Calu3 (cell line): Measurements from ENCODE around the gene SLAMF1. TPM values are rescaled to one million over a fixed set of nuclear protein-coding genes. Genes with fewer than 3 reads are reported as not detected.
"Not testable (repeated sequence)": the region's sequence is repeated elsewhere in the genome, so short reads cannot be mapped to it uniquely, and the experiment has no call there.

Source experiments
- Bru-seq: library from RNA; stranded (reverse); fragments of 400-500 nt; gene quantifications from one replicate; lab custom pipeline; 2021; lab: Mats Ljungman, UMichigan
- BruChase-seq, 2 experiments: library from RNA; stranded (reverse); fragments of 400-500 nt; gene quantifications; one replicate each; lab custom pipeline; 2021; lab: Mats Ljungman, UMichigan
- BruUV-seq: library from RNA; stranded (reverse); fragments of 400-500 nt; replicated peaks from 2 replicates; lab custom pipeline; 2021; lab: Mats Ljungman, UMichigan
- CTCF ChIA-PET: fragments of 300-600 bp; sonication (Branson Sonifier 250); formaldehyde crosslinking; loops from one replicate; lab custom pipeline; 2022; ENCODE audit warnings: antibody characterized with exemption; lab: Charles Lee
- DNase-seq: peaks from one replicate; pipeline ENCODE4 v3.0.0; 2022
- H3K27ac Mint-ChIP-seq: one replicate; pipeline ENCODE4 v1.8.0; 2022; ENCODE audit warnings: mixed read lengths; ENCODE audit not compliant: unreplicated experiment
- H3K27me3 Mint-ChIP-seq: one replicate; pipeline ENCODE4 v1.8.0; 2022; ENCODE audit warnings: mixed read lengths; ENCODE audit not compliant: unreplicated experiment
- H3K36me3 Mint-ChIP-seq: one replicate; pipeline ENCODE4 v1.8.0; 2022; ENCODE audit warnings: mild to moderate bottlenecking, moderate library complexity, mixed read lengths; ENCODE audit not compliant: insufficient read depth, unreplicated experiment
- H3K4me1 Mint-ChIP-seq: one replicate; pipeline ENCODE4 v1.8.0; 2022; ENCODE audit warnings: mild to moderate bottlenecking, low read depth, mixed read lengths; ENCODE audit not compliant: unreplicated experiment
- H3K4me3 Mint-ChIP-seq: one replicate; pipeline ENCODE4 v1.8.0; 2022; ENCODE audit warnings: mild to moderate bottlenecking, low read depth, moderate library complexity, mixed read lengths; ENCODE audit not compliant: unreplicated experiment
- H3K9me3 Mint-ChIP-seq: one replicate; pipeline ENCODE4 v1.8.0; 2022; ENCODE audit warnings: low read depth, mixed read lengths; ENCODE audit not compliant: unreplicated experiment
- intact Hi-C: fragments of 100-400 bp; cut with micrococcal nuclease; formaldehyde crosslinking; loops from one replicate; pipeline ENCODE4 v1.10.0; 2022; ENCODE audit not compliant: unreplicated experiment
- long read RNA-seq: library from polyadenylated mRNA; stranded (forward); transcript quantifications from one replicate; pipeline ENCODE4 v2.0.0, GENCODE V29; 2022
- total RNA-seq: library from RNA; stranded (reverse); gene quantifications from 2 replicates; pipeline ENCODE4 v1.2.3, GENCODE V29; 2022
- TF ChIP-seq, protein P1 (sequence below): fragments of 200-600 bp; IDR thresholded peaks from one replicate; pipeline ENCODE4 v1.8.0; 2022; ENCODE audit warnings: antibody characterized with exemption; ENCODE audit not compliant: unreplicated experiment

The SLAMF1 gene, protein sequence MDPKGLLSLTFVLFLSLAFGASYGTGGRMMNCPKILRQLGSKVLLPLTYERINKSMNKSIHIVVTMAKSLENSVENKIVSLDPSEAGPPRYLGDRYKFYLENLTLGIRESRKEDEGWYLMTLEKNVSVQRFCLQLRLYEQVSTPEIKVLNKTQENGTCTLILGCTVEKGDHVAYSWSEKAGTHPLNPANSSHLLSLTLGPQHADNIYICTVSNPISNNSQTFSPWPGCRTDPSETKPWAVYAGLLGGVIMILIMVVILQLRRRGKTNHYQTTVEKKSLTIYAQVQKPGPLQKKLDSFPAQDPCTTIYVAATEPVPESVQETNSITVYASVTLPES
- total RNA-seq (not detected in 2 replicates), Bru-seq, nascent RNA (not detected), BruChase-seq, experiment 1, labeled RNA remaining after a 6-hour chase (not detected), BruChase-seq, experiment 2, labeled RNA remaining after a 2-hour chase (not detected)
- long read RNA-seq, result 0 reads

- H3K36me3 Mint-ChIP-seq, result no peaks in the 10 kb centered on the region
- TF ChIP-seq, protein P1, sequence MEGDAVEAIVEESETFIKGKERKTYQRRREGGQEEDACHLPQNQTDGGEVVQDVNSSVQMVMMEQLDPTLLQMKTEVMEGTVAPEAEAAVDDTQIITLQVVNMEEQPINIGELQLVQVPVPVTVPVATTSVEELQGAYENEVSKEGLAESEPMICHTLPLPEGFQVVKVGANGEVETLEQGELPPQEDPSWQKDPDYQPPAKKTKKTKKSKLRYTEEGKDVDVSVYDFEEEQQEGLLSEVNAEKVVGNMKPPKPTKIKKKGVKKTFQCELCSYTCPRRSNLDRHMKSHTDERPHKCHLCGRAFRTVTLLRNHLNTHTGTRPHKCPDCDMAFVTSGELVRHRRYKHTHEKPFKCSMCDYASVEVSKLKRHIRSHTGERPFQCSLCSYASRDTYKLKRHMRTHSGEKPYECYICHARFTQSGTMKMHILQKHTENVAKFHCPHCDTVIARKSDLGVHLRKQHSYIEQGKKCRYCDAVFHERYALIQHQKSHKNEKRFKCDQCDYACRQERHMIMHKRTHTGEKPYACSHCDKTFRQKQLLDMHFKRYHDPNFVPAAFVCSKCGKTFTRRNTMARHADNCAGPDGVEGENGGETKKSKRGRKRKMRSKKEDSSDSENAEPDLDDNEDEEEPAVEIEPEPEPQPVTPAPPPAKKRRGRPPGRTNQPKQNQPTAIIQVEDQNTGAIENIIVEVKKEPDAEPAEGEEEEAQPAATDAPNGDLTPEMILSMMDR, result no peak
- no peak within 1 kb of the TSS for H3K27ac Mint-ChIP-seq
- H3K27me3 Mint-ChIP-seq, result peaks cover 75% of the 10 kb centered on the region
- intact Hi-C loops, result no loop called here
- BruUV-seq, result no TSS peak
- CTCF ChIA-PET, result no interaction called here
- H3K4me1 Mint-ChIP-seq, result no peaks in the 10 kb centered on the region
- H3K4me3 Mint-ChIP-seq, result no peak within 1 kb of the TSS
- H3K9me3 Mint-ChIP-seq, result no peaks in the 10 kb centered on the region
- no peak for DNase-seq
These were observed at the start of gene SLAMF1 for GRCh38 chr1:160646711-160647328. SLAMF1 (minus strand) TSS chr1:160647044; CDS start chr1:160646945, 99 bp downstream.

GRCh38 chr1:160692390-160692789 lies 45.5 kb upstream of the SLAMF1 start:
- TF ChIP-seq, protein P1, result peak; percentile 27
- CTCF ChIA-PET, H3K27ac Mint-ChIP-seq, H3K4me1 Mint-ChIP-seq, H3K36me3 Mint-ChIP-seq, H3K9me3 Mint-ChIP-seq, H3K4me3 Mint-ChIP-seq, BruUV-seq: not testable (repeated sequence)
- H3K27me3 Mint-ChIP-seq, result peaks cover 55% of the 10 kb centered on the region
- DNase-seq, result peak; percentile 44
- intact Hi-C loops, result loop anchor here (2.0 kb wide), 1 partner anchor 18 kb away; no protein-coding TSS in a partner anchor

DNA sequence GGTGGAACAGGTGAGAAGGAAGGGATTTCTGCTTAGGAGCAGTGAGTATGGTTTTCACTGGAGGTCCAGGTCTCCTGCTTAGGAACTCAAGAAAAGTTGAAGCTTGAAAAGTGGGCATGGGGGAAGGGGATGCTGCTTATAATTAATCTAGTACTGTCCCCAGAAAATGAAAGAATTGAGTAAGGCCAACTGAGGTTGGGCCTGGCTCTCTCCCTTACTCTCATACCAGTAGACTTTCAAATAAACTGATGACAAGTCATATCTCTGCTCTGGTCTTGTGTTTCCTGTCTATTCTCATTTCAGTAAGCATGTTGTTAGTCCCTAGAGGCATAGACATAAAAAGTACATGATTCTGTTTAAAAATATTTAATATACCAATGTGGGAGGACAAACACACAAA lies 38.4 kb upstream of the SLAMF1 start:
- intact Hi-C loops, result no loop called here
- Mint-ChIP-seq H3K4me1 (no peaks in the 10 kb centered on the region), H3K27me3 (peaks cover 81% of the 10 kb centered on the region), H3K9me3 (peaks cover 4% of the 10 kb centered on the region), H3K4me3 (no peak overlapping the region), H3K36me3 (no peaks in the 10 kb centered on the region), H3K27ac (no peak overlapping the region)
- no TSS peak for BruUV-seq
- no peak for DNase-seq
- TF ChIP-seq, protein P1, result no peak
- CTCF ChIA-PET, result no interaction called here

DNA sequence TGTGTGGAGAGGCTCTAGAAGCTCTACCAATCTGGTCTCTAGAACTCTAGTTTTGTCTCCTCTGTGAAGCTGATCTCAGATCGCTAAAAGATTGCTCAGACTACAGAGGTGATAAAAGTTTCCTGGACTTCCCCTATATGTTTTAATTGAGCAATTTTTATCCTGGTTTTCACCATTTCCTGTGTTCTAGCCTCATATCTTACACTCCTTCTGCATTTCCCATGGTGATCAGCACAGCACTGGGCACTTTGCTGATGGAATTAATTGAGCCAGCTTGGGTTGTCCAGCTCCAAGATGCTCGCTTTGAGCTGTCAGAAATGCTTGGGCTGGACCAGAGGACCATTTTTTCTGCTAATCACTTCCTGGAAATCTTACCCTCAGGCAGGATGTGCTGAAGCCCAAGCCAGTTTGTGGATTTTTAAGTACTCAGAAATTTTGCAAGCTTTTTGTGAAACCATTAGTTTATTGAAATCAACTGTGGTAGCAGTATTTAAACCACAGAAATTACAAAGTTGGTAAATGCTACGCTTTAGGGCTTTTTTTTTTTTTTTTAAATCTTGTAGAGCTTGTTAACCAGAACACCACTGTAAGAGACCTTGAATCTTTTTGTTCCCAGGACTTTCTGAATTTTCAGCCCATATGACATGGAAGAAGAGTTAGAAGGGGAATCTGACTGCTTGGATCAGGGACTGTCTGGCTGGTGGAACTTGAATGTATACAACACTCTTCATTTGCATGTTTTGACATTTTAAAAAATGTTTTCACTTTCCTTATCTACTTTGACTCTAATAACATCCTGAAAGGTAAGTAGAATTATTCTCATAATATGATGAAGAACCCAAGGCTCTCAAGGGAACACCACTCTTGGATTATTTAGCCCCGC lies 36.4 kb upstream of the SLAMF1 start:
- no peak for DNase-seq
- peaks cover 88% of the 10 kb centered on the region for H3K27me3 Mint-ChIP-seq
- TF ChIP-seq, protein P1, result no peak
- H3K27ac Mint-ChIP-seq, result no peak overlapping the region
- CTCF ChIA-PET, result no interaction called here
- intact Hi-C loops, result no loop called here
- peaks cover 4% of the 10 kb centered on the region for H3K9me3 Mint-ChIP-seq
- H3K4me1 Mint-ChIP-seq, result no peaks in the 10 kb centered on the region
- no TSS peak for BruUV-seq
- no peak overlapping the region for H3K4me3 Mint-ChIP-seq
- H3K36me3 Mint-ChIP-seq, result no peaks in the 10 kb centered on the region
